ENCODE data around the gene MMP24. TPM values are rescaled to one million over a fixed set of nuclear protein-coding genes. Genes with fewer than 3 reads are reported as not detected.

MMP24 gene
- total RNA-seq, 1 experiment from 2014 or later: 14.8 TPM

GRCh38 chr20:35297155-35297554 is 70.7 kb downstream of the MMP24 start:
- no peaks in the 10 kb centered on the region for H3K27me3 ChIP-seq (ENCODE audit: control insufficient read depth, insufficient read depth, low read length)
- no peaks in the 10 kb centered on the region for H3K36me3 ChIP-seq (replicated peaks; ENCODE audit: control insufficient read depth, insufficient read depth, low read length)
- no peak overlapping the region for H3K4me3 ChIP-seq (ENCODE audit: insufficient read depth, low read depth, low read length)
- DNase-seq: peak; percentile 69

GRCh38 chr20:35297740-35298139 is 71.2 kb downstream of the MMP24 start:
- Histone ChIP-seq H3K27me3 (ENCODE audit: control insufficient read depth, insufficient read depth, low read length) (no peaks in the 10 kb centered on the region), H3K4me3 (ENCODE audit: insufficient read depth, low read depth, low read length) (no peak overlapping the region), H3K36me3 (replicated peaks; ENCODE audit: control insufficient read depth, insufficient read depth, low read length) (no peaks in the 10 kb centered on the region)
- DNase-seq: no peak

GRCh38 chr20:35298264-35298663 is 71.8 kb downstream of the MMP24 start:
- Histone ChIP-seq H3K27me3 (ENCODE audit: control insufficient read depth, insufficient read depth, low read length) (no peaks in the 10 kb centered on the region), H3K4me3 (ENCODE audit: insufficient read depth, low read depth, low read length) (no peak overlapping the region), H3K36me3 (replicated peaks; ENCODE audit: control insufficient read depth, insufficient read depth, low read length) (no peaks in the 10 kb centered on the region)
- DNase-seq: no peak

GRCh38 chr20:35299780-35300179 is 73.3 kb downstream of the MMP24 start:
- Histone ChIP-seq H3K27me3 (ENCODE audit: control insufficient read depth, insufficient read depth, low read length) (no peaks in the 10 kb centered on the region), H3K36me3 (replicated peaks; ENCODE audit: control insufficient read depth, insufficient read depth, low read length) (no peaks in the 10 kb centered on the region; the same call in 1 of the 2 replicates), H3K4me3 (ENCODE audit: insufficient read depth, low read depth, low read length) (no peak overlapping the region)
- DNase-seq: no peak

GRCh38 chr20:35300469-35301262 is 74.2 kb downstream of the MMP24 start:
- Histone ChIP-seq H3K36me3 (replicated peaks; ENCODE audit: control insufficient read depth, insufficient read depth, low read length) (no peaks in the 10 kb centered on the region; the same call in 1 of the 2 replicates), H3K4me3 (ENCODE audit: insufficient read depth, low read depth, low read length) (no peak overlapping the region), H3K27me3 (ENCODE audit: control insufficient read depth, insufficient read depth, low read length) (no peaks in the 10 kb centered on the region)
- no peak for DNase-seq

GRCh38 chr20:35301426-35301825 is 74.9 kb downstream of the MMP24 start:
- DNase-seq: no peak
- Histone ChIP-seq H3K27me3 (ENCODE audit: control insufficient read depth, insufficient read depth, low read length) (no peaks in the 10 kb centered on the region), H3K4me3 (ENCODE audit: insufficient read depth, low read depth, low read length) (no peak overlapping the region), H3K36me3 (replicated peaks; ENCODE audit: control insufficient read depth, insufficient read depth, low read length) (no peaks in the 10 kb centered on the region; the same call in 1 of the 2 replicates)

GRCh38 chr20:35302421-35303335 is 76.2 kb downstream of the MMP24 start:
- DNase-seq: no peak
- H3K27me3 ChIP-seq (ENCODE audit: control insufficient read depth, insufficient read depth, low read length): no peaks in the 10 kb centered on the region

GRCh38 chr20:35303382-35303734 is 76.9 kb downstream of the MMP24 start:
- H3K36me3 ChIP-seq (replicated peaks; ENCODE audit: control insufficient read depth, insufficient read depth, low read length): no peaks in the 10 kb centered on the region; the same call in 1 of the 2 replicates
- no peak overlapping the region for H3K4me3 ChIP-seq (ENCODE audit: insufficient read depth, low read depth, low read length)
- H3K27me3 ChIP-seq (ENCODE audit: control insufficient read depth, insufficient read depth, low read length): no peaks in the 10 kb centered on the region
- DNase-seq: no peak

More at GRCh38 chr20:35302421-35303335, 76.2 kb downstream of the MMP24 start:
- Histone ChIP-seq H3K36me3 (replicated peaks; ENCODE audit: control insufficient read depth, insufficient read depth, low read length) (no peaks in the 10 kb centered on the region; the same call in 1 of the 2 replicates), H3K4me3 (ENCODE audit: insufficient read depth, low read depth, low read length) (no peak overlapping the region)

GRCh38 chr20:35303735-35304491 is 77.4 kb downstream of the MMP24 start:
- no peaks in the 10 kb centered on the region for H3K27me3 ChIP-seq (ENCODE audit: control insufficient read depth, insufficient read depth, low read length)
- peak overlapping the region; percentile 27; the same call in 1 of the 2 replicates for H3K4me3 ChIP-seq (ENCODE audit: insufficient read depth, low read depth, low read length)
- peak; percentile 94 for DNase-seq
- H3K36me3 ChIP-seq (replicated peaks; ENCODE audit: control insufficient read depth, insufficient read depth, low read length): no peaks in the 10 kb centered on the region; the same call in 1 of the 2 replicates

- no peak overlapping the region for H3K4me3 ChIP-seq (ENCODE audit: insufficient read depth, low read depth, low read length)
- no peaks in the 10 kb centered on the region; the same call in 1 of the 2 replicates for H3K36me3 ChIP-seq (replicated peaks; ENCODE audit: control insufficient read depth, insufficient read depth, low read length)
- no peak for DNase-seq
- H3K27me3 ChIP-seq (ENCODE audit: control insufficient read depth, insufficient read depth, low read length): no peaks in the 10 kb centered on the region
Measured at GRCh38 chr20:35304956-35305355, 78.5 kb downstream of the MMP24 start.

GRCh38 chr20:35305682-35306556 is 79.4 kb downstream of the MMP24 start:
- H3K4me3 ChIP-seq (ENCODE audit: insufficient read depth, low read depth, low read length): no peak overlapping the region
- H3K36me3 ChIP-seq (replicated peaks; ENCODE audit: control insufficient read depth, insufficient read depth, low read length): no peaks in the 10 kb centered on the region; the same call in 1 of the 2 replicates
- DNase-seq: no peak
- no peaks in the 10 kb centered on the region for H3K27me3 ChIP-seq (ENCODE audit: control insufficient read depth, insufficient read depth, low read length)

- no peaks in the 10 kb centered on the region for H3K27me3 ChIP-seq (ENCODE audit: control insufficient read depth, insufficient read depth, low read length)
- H3K4me3 ChIP-seq (ENCODE audit: insufficient read depth, low read depth, low read length): no peak overlapping the region
- DNase-seq: peak; percentile 83
- no peaks in the 10 kb centered on the region; the same call in 1 of the 2 replicates for H3K36me3 ChIP-seq (replicated peaks; ENCODE audit: control insufficient read depth, insufficient read depth, low read length)
Measured at GRCh38 chr20:35306931-35307517, 80.5 kb downstream of the MMP24 start.
